ENCODE results near the gene STX2.
"Not testable (repeated sequence)": the region's sequence is repeated elsewhere in the genome, so short reads cannot be mapped to it uniquely, and the experiment has no call there.

STX2 gene

GRCh38 chr12:130838951-130839769, at the start of gene STX2:
TSS of gene STX2 (minus strand) at chr12:130839250. CDS start at chr12:130839099, 151 bp downstream.
- DNase-seq (ENCODE audit: low spot score), result peak; percentile 80

GRCh38 chr12:130887190-130887589, 48.1 kb upstream of the STX2 start:
- not testable (repeated sequence) for DNase-seq (ENCODE audit: low spot score)

GRCh38 chr12:130881548-130881947, 42.5 kb upstream of the STX2 start:
- DNase-seq (ENCODE audit: low spot score), result no peak

GRCh38 chr12:130881046-130881445, 42.0 kb upstream of the STX2 start:
- no peak for DNase-seq (ENCODE audit: low spot score)

GRCh38 chr12:130880411-130880885, 41.4 kb upstream of the STX2 start:
- DNase-seq (ENCODE audit: low spot score), result no peak

GRCh38 chr12:130879781-130880389, 40.8 kb upstream of the STX2 start:
- no peak for DNase-seq (ENCODE audit: low spot score)

GRCh38 chr12:130879212-130879686, 40.2 kb upstream of the STX2 start:
- DNase-seq (ENCODE audit: low spot score), result no peak

- DNase-seq (ENCODE audit: low spot score), result no peak
These were observed 39.4 kb upstream of the STX2 start for GRCh38 chr12:130878193-130879185.

- DNase-seq (ENCODE audit: low spot score), result no peak
These were observed 38.3 kb upstream of the STX2 start for GRCh38 chr12:130877333-130877732.

- no peak for DNase-seq (ENCODE audit: low spot score)
These were observed 37.7 kb upstream of the STX2 start for GRCh38 chr12:130876758-130877157.

GRCh38 chr12:130876297-130876696, 37.2 kb upstream of the STX2 start:
- no peak for DNase-seq (ENCODE audit: low spot score)

GRCh38 chr12:130875708-130876107, 36.7 kb upstream of the STX2 start:
- DNase-seq (ENCODE audit: low spot score), result not testable (repeated sequence)

- DNase-seq (ENCODE audit: low spot score), result no peak
These were observed 36.1 kb upstream of the STX2 start for GRCh38 chr12:130875193-130875592.

- DNase-seq (ENCODE audit: low spot score), result no peak
These were observed 35.6 kb upstream of the STX2 start for GRCh38 chr12:130874696-130875095.

- no peak for DNase-seq (ENCODE audit: low spot score)
These were observed 34.8 kb upstream of the STX2 start for GRCh38 chr12:130873825-130874224.

- DNase-seq (ENCODE audit: low spot score), result no peak
These were observed 34.2 kb upstream of the STX2 start for GRCh38 chr12:130873106-130873795.

GRCh38 chr12:130872179-130873096, 33.4 kb upstream of the STX2 start:
- no peak for DNase-seq (ENCODE audit: low spot score)

- DNase-seq (ENCODE audit: low spot score), result peak; percentile 99
These were observed 32.5 kb upstream of the STX2 start, which contains the start of gene RAN for GRCh38 chr12:130871286-130872178. TSS of gene RAN (plus strand) at chr12:130872066. CDS start at chr12:130872594, 528 bp downstream.
